ENCODE data around the gene FIG4. TPM values are rescaled to one million over a fixed set of nuclear protein-coding genes. Genes with fewer than 3 reads are reported as not detected.

FIG4 gene
- total RNA-seq, 1 experiment from 2014 or later = 10.9 TPM

GRCh38 chr6:109669811-109670210 lies 21.3 kb upstream of the FIG4 start:
- no TSS peak for BruUV-seq (replicated peaks)
- TF ChIP-seq CTCF (conservative IDR thresholded peaks at IDR 0.05; ENCODE audit: low read depth, low read length) = no peak
- no peak for TF ChIP-seq EZH2 (IDR thresholded peaks at IDR 0.05; ENCODE audit: borderline replicate concordance, low read depth, low read length, poor library complexity, severe bottlenecking)
- CTCF ChIA-PET = no interaction called here
- POLR2A ChIA-PET (ENCODE audit: low non-redundant PET) = no interaction called here
- Histone ChIP-seq H3K27me3 (replicated peaks; ENCODE audit: insufficient read depth, low read depth, low read length, poor library complexity) (no peaks in the 10 kb centered on the region), H3K36me3 (ENCODE audit: insufficient read depth, low read length, poor library complexity, severe bottlenecking) (no peaks in the 10 kb centered on the region), H3K9me3 (ENCODE audit: low read depth, low read length, poor library complexity, severe bottlenecking) (no peaks in the 10 kb centered on the region), H3K4me1 (ENCODE audit: insufficient read depth, low read length, poor library complexity, severe bottlenecking) (no peaks in the 10 kb centered on the region), H3K4me3 (ENCODE audit: low read depth, low read length, poor library complexity, severe bottlenecking) (no peak overlapping the region), H3K27ac (ENCODE audit: low read depth, low read length, poor library complexity, severe bottlenecking) (no peak overlapping the region)
- intact Hi-C loops (cut with micrococcal nuclease; ENCODE audit: unreplicated experiment) = no loop called here
- DNase-seq (ENCODE audit: low spot score) = no peak

- no peak for DNase-seq (ENCODE audit: low spot score)
- Histone ChIP-seq H3K27me3 (replicated peaks; ENCODE audit: insufficient read depth, low read depth, low read length, poor library complexity) (no peaks in the 10 kb centered on the region), H3K4me1 (ENCODE audit: insufficient read depth, low read length, poor library complexity, severe bottlenecking) (no peaks in the 10 kb centered on the region), H3K9me3 (ENCODE audit: low read depth, low read length, poor library complexity, severe bottlenecking) (no peaks in the 10 kb centered on the region), H3K27ac (ENCODE audit: low read depth, low read length, poor library complexity, severe bottlenecking) (no peak overlapping the region), H3K4me3 (ENCODE audit: low read depth, low read length, poor library complexity, severe bottlenecking) (no peak overlapping the region), H3K36me3 (ENCODE audit: insufficient read depth, low read length, poor library complexity, severe bottlenecking) (no peaks in the 10 kb centered on the region)
- POLR2A ChIA-PET (ENCODE audit: low non-redundant PET) = no interaction called here
- CTCF ChIA-PET = no interaction called here
- intact Hi-C loops (cut with micrococcal nuclease; ENCODE audit: unreplicated experiment) = no loop called here
- no TSS peak for BruUV-seq (replicated peaks)
- no peak for TF ChIP-seq EZH2 (IDR thresholded peaks at IDR 0.05; ENCODE audit: borderline replicate concordance, low read depth, low read length, poor library complexity, severe bottlenecking)
- TF ChIP-seq CTCF (conservative IDR thresholded peaks at IDR 0.05; ENCODE audit: low read depth, low read length) = no peak
Measured at GRCh38 chr6:109671733-109672132, 19.4 kb upstream of the FIG4 start.

GRCh38 chr6:109672175-109672574 lies 18.9 kb upstream of the FIG4 start:
- BruUV-seq (replicated peaks) = no TSS peak
- no peak overlapping the region for H3K4me3 ChIP-seq (ENCODE audit: low read depth, low read length, poor library complexity, severe bottlenecking)
- no peak for TF ChIP-seq CTCF (conservative IDR thresholded peaks at IDR 0.05; ENCODE audit: low read depth, low read length)
- no peak for TF ChIP-seq EZH2 (IDR thresholded peaks at IDR 0.05; ENCODE audit: borderline replicate concordance, low read depth, low read length, poor library complexity, severe bottlenecking)
- no peak overlapping the region for H3K27ac ChIP-seq (ENCODE audit: low read depth, low read length, poor library complexity, severe bottlenecking)
- intact Hi-C loops (cut with micrococcal nuclease; ENCODE audit: unreplicated experiment) = no loop called here
- ChIA-PET CTCF (no interaction called here), POLR2A (ENCODE audit: low non-redundant PET) (no interaction called here)
- H3K36me3 ChIP-seq (ENCODE audit: insufficient read depth, low read length, poor library complexity, severe bottlenecking) = no peaks in the 10 kb centered on the region
- H3K9me3 ChIP-seq (ENCODE audit: low read depth, low read length, poor library complexity, severe bottlenecking) = no peaks in the 10 kb centered on the region
- H3K4me1 ChIP-seq (ENCODE audit: insufficient read depth, low read length, poor library complexity, severe bottlenecking) = no peaks in the 10 kb centered on the region
- DNase-seq (ENCODE audit: low spot score) = no peak
- H3K27me3 ChIP-seq (replicated peaks; ENCODE audit: insufficient read depth, low read depth, low read length, poor library complexity) = no peaks in the 10 kb centered on the region

All from A673 (cell line).